GM19025 (cell line): ENCODE results near the gene MAP3K1.
"Not testable (repeated sequence)": the region's sequence is repeated elsewhere in the genome, so short reads cannot be mapped to it uniquely, and the experiment has no call there.

ENCODE experiments used
- ATAC-seq: cut with Tn5 transposase; IDR thresholded peaks from one replicate; pipeline ENCODE4 v1.9.1; 2021; ENCODE audit warnings: mild to moderate bottlenecking, low read depth, moderate library complexity; ENCODE audit not compliant: unreplicated experiment

MAP3K1 gene

GRCh38 chr5:56814963-56815657 lies at the start of gene MAP3K1:
Gene MAP3K1 (plus strand): TSS chr5:56815549. CDS start chr5:56815574, 25 bp downstream.
- ATAC-seq = peak; percentile 63

DNA sequence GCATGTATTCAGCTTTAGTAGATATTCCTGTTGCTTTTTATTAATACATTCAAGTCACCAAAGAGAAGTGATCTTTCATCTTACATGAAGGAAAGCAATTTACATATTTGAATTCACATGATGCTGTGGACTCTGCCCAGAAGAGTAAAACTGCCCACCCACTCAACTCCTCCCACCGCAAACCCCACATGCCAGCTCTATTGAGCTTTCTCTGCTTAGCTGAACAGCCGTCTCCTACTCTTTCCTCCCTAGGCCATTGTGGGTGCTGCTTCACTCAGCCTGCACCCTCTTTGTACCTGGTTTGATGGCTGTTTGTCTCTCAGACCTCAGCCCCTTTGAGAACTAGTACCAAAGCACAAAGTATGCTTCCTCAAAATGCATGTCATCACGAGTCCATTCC lies 48.4 kb upstream of the MAP3K1 start:
- ATAC-seq = no peak

- ATAC-seq = no peak
These were observed 45.3 kb upstream of the MAP3K1 start for GRCh38 chr5:56769875-56770604.

DNA sequence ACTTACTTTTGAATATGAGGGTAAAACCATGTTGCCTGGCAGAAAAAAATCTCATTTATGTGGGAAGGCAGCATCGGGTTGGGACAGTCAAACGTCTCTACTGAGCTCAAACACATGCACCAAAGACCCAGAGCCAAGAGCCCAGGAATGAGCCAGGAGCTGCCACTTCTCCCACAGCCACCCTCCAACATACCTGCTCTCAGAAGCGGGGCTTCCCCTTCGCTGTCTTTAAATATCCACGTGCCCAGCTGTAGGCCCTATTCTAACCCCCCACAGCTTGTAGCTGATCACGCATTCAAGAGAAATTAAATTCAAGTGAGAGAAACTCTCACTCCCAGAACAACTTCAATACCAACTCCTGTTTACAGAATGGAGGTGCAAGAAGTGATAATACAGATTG lies 42.6 kb upstream of the MAP3K1 start:
- ATAC-seq = no peak

DNA sequence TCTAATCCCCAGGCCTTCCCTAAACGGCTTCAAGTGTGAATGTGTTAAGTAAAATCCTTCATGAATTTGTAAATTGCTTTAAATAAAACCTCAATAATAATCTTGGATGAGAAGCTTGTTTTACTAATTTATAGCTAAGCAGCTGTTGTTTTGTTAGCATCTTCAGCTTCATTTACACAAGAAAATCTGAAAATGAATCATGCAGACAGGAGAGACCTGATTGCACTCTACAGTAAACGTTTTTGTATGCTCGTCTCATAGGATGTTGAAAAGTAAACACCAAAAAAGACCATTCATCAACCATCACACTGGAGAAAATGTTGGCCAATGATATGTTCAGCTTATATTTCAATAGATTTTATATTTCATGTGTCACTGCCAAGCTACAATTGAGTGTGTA lies 40.4 kb upstream of the MAP3K1 start:
- ATAC-seq = no peak

- not testable (repeated sequence) for ATAC-seq
These were observed 39.0 kb upstream of the MAP3K1 start for GRCh38 chr5:56776212-56776846.

- no peak for ATAC-seq
These were observed 32.1 kb upstream of the MAP3K1 start for GRCh38 chr5:56783261-56783660.

GRCh38 chr5:56786346-56786745 lies 29.0 kb upstream of the MAP3K1 start:
- ATAC-seq = no peak

GRCh38 chr5:56791396-56791795 lies 24.0 kb upstream of the MAP3K1 start:
- no peak for ATAC-seq

GRCh38 chr5:56798521-56798920 lies 16.8 kb upstream of the MAP3K1 start:
- no peak for ATAC-seq

GRCh38 chr5:56800186-56800585 lies 15.2 kb upstream of the MAP3K1 start:
- ATAC-seq = no peak

GRCh38 chr5:56801256-56801655 lies 14.1 kb upstream of the MAP3K1 start:
- ATAC-seq = no peak

- ATAC-seq = no peak
These were observed 13.1 kb upstream of the MAP3K1 start for GRCh38 chr5:56802205-56802604.

GRCh38 chr5:56803025-56803424 lies 12.3 kb upstream of the MAP3K1 start:
- no peak for ATAC-seq

DNA sequence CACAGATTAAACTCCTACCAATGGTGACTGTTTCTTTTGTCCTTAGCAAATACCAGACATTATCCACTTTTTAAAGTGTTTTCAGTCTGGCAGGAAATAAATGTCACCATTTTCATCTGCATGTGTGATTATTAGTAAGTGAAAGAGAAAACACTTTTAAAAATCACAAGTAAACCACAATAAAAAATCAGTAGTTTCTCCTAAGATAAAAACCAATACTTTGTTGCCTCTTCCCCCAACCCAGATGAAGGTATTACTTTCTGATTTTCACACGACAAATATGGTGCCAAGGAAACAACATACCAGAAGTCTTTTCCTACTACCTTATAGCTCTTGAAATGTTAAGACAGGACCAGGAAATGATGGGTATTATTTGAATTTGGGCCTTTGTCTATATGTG lies 11.5 kb upstream of the MAP3K1 start:
- no peak for ATAC-seq

GRCh38 chr5:56807679-56808078 lies 7.7 kb upstream of the MAP3K1 start:
- no peak for ATAC-seq

- ATAC-seq = no peak
These were observed 7.1 kb upstream of the MAP3K1 start for GRCh38 chr5:56808211-56808610.

GRCh38 chr5:56810826-56811225 lies 4.5 kb upstream of the MAP3K1 start:
- ATAC-seq = no peak

DNA sequence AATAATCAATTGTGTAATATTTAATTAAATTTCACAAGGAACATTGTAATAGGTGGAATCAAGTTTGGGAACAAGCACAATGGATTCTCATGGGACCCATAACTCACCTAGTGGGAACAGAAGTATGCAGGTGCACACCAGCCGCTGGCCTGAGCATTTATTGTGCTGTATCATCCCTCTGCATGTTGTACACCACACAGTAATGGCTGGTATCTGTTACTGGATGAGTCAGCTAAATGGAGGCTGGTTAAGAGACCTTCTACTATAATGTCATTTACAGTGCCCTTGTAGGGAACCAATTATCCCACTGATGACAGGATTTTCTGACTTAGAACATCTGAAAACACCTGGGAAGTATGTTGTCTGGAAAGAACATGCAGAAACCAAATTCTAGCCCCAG lies 3.2 kb upstream of the MAP3K1 start:
- no peak for ATAC-seq

DNA sequence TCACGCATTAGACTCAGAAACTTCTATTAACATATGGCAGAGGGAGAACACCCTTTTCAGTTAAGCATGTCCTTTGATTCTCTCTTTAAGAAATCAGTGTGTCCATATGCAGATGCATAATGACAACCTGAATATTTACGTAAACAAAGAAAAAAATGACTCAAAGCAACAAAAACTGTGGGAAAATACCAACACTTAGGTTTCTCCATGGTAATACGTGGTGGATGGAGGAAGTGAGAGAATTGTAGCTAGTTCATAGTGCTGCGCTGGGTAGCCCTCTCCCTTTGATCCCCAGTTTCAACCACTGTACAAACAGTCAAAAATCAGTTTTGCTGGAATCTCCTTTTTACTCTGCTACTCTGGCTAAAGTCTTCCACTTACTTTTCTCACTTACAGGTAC lies 2.0 kb upstream of the MAP3K1 start:
- ATAC-seq = no peak

DNA sequence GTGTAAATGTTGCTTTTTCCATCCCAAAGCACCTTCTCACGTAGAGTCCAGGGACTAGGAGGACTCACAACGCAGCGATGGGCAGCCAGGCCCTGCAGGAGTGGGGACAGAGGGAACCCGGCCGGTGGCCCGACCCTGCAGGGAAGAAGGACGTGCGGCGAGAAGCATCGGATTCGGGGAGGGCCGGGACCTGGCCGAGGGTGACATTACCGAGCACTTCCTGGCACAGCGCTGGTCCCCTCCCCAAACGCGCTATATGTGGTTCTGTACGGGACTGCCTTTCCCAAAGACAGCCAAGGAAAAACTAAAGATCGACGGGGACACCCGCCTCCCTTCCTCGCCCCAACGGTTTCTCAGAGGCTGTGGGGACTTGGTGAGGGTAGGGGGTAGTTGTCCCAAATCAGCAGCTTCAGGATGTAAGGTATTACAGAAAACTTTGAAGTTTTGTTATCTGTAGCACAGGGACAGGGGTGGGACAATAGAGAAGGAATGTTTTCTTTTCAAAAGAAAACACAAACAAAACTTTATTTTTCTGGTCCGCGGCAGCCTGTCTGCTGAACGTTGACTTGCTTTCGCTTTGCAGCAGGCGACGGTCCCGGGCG lies 887 bp upstream of the MAP3K1 start:
- no peak for ATAC-seq
